ENCODE measurements around the gene SLAIN1.

GRCh38 chr13:77724092-77724491 is 26.6 kb downstream of the SLAIN1 start:
- TF ChIP-seq EP300 (IDR thresholded peaks at IDR 0.05; ENCODE audit: borderline replicate concordance in 1 of 2, control insufficient read depth in 1 of 2, low read depth in 2 of 2, low read length in 2 of 2) (no peak), SUZ12 (IDR thresholded peaks at IDR 0.05; ENCODE audit: unreplicated experiment) (no peak), POLR2A (IDR thresholded peaks at IDR 0.05; ENCODE audit: low read depth, low read length) (no peak), IKZF1 (conservative IDR thresholded peaks at IDR 0.05) (peak; percentile 68), CTCF (IDR thresholded peaks at IDR 0.05 in 2 of 3, conservative IDR thresholded peaks at IDR 0.05 in 1 of 3; ENCODE audit: control insufficient read depth in 2 of 3, extremely low read depth in 1 of 3, insufficient read depth in 1 of 3, low read depth in 3 of 3, low read length in 3 of 3) (no peak), CEBPB (IDR thresholded peaks at IDR 0.05; ENCODE audit: borderline replicate concordance in 1 of 2, low read depth in 2 of 2, low read length in 2 of 2) (no peak), LARP7 (IDR thresholded peaks at IDR 0.05) (no peak), RAD21 (IDR thresholded peaks at IDR 0.05; ENCODE audit: insufficient read depth, low read depth, low read length) (no peak), SIN3A (IDR thresholded peaks at IDR 0.05; ENCODE audit: low read depth, low read length) (no peak), POLR2AphosphoS5 (IDR thresholded peaks at IDR 0.05; ENCODE audit: low read length) (no peak), CHD4 (IDR thresholded peaks at IDR 0.05) (no peak), NFIC (IDR thresholded peaks at IDR 0.05; ENCODE audit: low read depth, low read length) (no peak)

All from GM12878 (cell line).